ENCODE results near the gene PRKCH.
"Not testable (repeated sequence)": the region's sequence is repeated elsewhere in the genome, so short reads cannot be mapped to it uniquely, and the experiment has no call there.

The PRKCH gene

GRCh38 chr14:61308701-61309100 lies 12.7 kb upstream of the PRKCH start:
- not testable (repeated sequence) for FAIRE-seq

GRCh38 chr14:61315313-61315712 lies 6.1 kb upstream of the PRKCH start:
- FAIRE-seq = no peak

- no peak for FAIRE-seq
Measured at GRCh38 chr14:61319086-61319485, 2.3 kb upstream of the PRKCH start.

GRCh38 chr14:61319706-61320105 lies 1.7 kb upstream of the PRKCH start:
- FAIRE-seq = no peak

- FAIRE-seq = not testable (repeated sequence)
Measured at GRCh38 chr14:61320170-61320569, 1.2 kb upstream of the PRKCH start.

GRCh38 chr14:61320806-61321384 lies 484 bp upstream of the PRKCH start:
- no peak for FAIRE-seq

GRCh38 chr14:61322011-61322798 lies 826 bp downstream of the PRKCH start:
- FAIRE-seq = no peak

- no peak for FAIRE-seq
Measured at GRCh38 chr14:61322799-61323290, 1.5 kb downstream of the PRKCH start.

GRCh38 chr14:61323970-61324369 lies 2.6 kb downstream of the PRKCH start:
- no peak for FAIRE-seq

GRCh38 chr14:61325166-61325565 lies 3.8 kb downstream of the PRKCH start:
- FAIRE-seq = no peak

- FAIRE-seq = no peak
Measured at GRCh38 chr14:61326146-61326545, 4.8 kb downstream of the PRKCH start.

GRCh38 chr14:61326847-61327246 lies 5.5 kb downstream of the PRKCH start:
- FAIRE-seq = no peak

GRCh38 chr14:61328626-61329262 lies 7.4 kb downstream of the PRKCH start:
- FAIRE-seq = no peak

- no peak for FAIRE-seq
Measured at GRCh38 chr14:61329478-61330051, 8.2 kb downstream of the PRKCH start.

- FAIRE-seq = no peak
Measured at GRCh38 chr14:61330511-61330910, 9.1 kb downstream of the PRKCH start.

GRCh38 chr14:61331992-61332657 lies 10.7 kb downstream of the PRKCH start:
- no peak for FAIRE-seq

- no peak for FAIRE-seq
Measured at GRCh38 chr14:61332658-61333029, 11.3 kb downstream of the PRKCH start.

- FAIRE-seq = no peak
Measured at GRCh38 chr14:61333087-61333486, 11.7 kb downstream of the PRKCH start.

- FAIRE-seq = no peak
Measured at GRCh38 chr14:61334197-61334701, 12.9 kb downstream of the PRKCH start.

GRCh38 chr14:61335049-61335448 lies 13.7 kb downstream of the PRKCH start:
- FAIRE-seq = no peak

GRCh38 chr14:61335671-61336275 lies 14.4 kb downstream of the PRKCH start:
- no peak for FAIRE-seq

- no peak for FAIRE-seq
Measured at GRCh38 chr14:61337893-61338292, 16.5 kb downstream of the PRKCH start.

Measured in TTC549 (cell line).